GM21515 (cell line): ENCODE measurements around the gene FOXB2.
A peak's percentile ranks its signal among the peaks of the same experiment; 100 is the strongest.
"Not testable (repeated sequence)": the region's sequence is repeated elsewhere in the genome, so short reads cannot be mapped to it uniquely, and the experiment has no call there.

Experiments
- ATAC-seq: cut with Tn5 transposase; IDR thresholded peaks from one replicate; pipeline ENCODE4 v1.9.1; 2021; ENCODE audit not compliant: unreplicated experiment

FOXB2 gene

DNA sequence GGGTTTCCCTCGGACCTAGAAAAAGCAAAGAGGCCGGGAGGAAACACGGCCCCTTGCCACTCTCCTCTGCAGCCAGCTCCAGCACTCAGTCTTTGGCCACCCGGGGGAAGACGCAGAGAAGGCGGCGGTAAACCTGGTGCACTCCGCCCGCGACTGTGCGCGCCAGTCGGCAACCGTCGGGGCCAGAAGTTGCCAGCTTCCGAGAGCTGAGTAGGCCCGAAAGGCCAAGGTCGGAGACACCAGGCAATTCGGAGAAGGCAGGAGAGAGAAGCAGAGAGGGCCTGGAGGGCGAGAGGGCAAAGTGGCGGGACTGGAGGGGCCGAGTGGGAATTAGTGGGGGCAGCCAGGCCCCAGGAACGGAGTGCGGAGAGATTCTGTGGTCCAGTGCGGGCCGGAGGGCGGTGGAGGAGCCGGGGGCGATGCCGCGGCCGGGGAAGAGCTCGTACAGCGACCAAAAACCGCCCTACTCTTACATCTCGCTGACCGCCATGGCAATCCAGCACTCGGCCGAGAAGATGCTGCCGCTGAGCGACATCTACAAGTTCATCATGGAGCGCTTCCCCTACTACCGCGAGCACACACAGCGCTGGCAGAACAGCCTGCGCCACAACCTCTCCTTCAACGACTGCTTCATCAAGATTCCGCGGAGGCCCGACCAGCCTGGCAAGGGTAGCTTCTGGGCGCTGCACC is at the start of gene FOXB2:
TSS of gene FOXB2 (plus strand) at position 420 of the 690 bp plus-strand sequence. CDS start at position 420, 0 bp downstream.
- ATAC-seq: no peak

DNA sequence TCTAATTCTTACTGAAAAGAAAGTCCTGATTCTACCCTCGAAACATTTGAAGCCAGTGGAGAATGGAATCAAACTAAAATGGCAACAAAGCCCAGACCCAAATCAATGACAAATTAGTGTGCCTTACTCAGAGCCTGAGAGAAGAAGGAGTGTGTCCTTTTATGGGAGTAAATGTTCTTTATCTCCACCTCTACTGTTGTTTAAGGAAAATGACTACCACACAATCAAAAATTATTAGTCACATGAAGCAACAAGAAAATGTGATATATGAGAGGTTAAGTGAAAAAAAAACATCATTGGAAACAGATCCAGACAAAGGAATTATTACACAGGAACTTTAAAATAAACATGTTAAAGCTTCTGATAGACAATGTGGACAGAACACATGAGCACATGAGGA is 49.7 kb upstream of the FOXB2 start:
- ATAC-seq: no peak

DNA sequence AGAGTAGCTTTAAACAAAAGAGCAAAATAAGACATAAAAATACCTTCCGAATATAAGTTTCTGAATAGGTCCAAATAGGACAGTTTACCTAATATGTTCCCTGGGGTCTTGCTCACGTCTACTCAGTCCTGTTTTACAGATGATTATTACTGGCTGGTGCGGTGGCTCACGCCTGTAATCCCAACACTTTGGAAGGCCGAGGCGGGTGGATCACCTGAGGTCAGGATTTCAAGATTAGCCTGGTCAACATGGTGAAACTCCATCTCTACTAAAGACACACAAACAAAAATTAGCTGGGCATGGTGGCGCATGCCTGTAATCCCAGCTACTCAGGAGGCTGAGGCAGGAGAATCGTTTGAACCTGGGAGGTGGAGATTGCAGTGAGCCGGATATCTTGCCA is 40.6 kb upstream of the FOXB2 start:
- not testable (repeated sequence) for ATAC-seq

DNA sequence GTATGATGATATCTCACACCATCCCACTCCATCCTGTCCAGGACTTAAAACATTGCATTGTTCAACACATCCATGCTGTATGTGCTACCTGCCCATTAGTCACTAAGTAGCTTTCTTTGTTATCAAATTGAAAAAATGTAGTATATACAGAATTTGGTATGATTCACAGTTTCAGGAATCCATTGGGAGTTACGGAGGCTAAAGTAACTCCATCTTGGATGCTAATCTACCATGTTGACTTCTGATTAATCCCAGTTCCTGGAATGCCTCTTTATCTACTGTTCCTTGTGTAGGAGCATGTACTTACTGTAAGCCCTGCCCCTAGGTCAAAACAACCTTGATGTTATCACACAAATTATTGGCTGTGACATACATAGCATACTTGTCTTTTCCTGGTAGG is 38.9 kb upstream of the FOXB2 start:
- ATAC-seq: no peak

DNA sequence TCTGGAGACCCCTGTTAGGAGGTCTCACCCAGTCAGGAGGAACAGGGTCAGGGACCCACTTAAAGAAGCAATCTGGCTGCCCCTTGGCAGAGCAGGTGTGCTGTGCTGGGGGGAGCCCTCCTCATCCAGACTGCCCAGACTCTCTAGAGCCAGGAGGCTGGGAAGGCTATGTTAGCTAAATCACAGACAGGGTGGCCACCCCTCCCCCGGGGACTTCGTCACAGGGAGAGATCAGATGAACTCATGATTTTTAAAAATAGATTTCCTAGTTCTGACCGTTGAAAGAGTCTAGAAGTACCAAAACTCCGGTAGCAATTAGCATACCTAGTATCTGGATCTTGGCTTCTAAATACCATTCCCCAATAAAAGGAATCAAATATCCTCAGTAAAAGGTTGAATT is 35.0 kb upstream of the FOXB2 start:
- ATAC-seq: no peak

DNA sequence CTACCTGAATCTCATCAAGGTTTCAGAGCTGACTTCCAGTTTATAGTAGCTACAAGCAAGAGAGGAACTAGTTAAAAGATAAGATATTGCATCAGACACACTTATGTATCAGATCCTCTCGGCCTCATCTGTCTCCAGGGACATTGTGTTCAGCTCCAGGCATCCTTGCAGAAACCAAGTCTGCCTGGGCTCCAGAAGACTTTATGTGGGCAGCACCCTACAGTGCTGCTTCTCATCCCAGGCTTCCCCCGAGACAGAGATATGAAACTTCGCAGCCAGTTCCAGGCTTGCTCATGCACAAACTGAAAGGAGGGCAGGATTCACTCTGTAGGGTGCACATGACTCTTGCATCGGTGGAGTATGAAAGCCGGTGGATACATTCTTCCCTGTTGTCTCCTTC is 33.9 kb upstream of the FOXB2 start:
- no peak for ATAC-seq

DNA sequence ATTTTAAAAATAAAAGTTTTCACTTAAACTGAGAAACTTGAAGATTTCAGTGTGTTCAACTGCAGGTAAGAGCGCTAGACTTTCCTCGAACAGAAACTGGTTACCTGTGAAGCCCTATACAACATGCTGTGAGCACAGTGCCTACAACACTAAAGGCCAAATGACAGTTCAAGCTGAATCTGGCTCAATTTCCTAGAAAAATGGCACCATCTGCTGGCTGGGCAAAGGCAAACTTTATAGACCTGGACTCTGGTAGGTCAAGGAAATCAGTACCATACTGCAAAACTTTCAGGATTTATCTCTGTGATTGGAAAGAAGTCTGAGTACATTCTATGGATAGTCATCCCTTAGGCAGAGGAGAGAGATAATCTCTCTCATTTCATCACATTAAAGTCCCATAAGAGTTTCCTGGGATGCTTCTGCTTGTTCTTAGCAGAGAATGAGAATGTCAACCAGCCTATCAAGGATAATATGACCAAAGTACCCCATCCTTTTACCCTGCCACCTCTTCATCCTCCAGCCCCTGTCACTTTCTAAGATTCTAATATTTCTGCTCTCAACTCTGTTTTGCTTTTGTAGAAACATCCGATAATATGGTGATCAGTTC is 31.8 kb upstream of the FOXB2 start:
- no peak for ATAC-seq

DNA sequence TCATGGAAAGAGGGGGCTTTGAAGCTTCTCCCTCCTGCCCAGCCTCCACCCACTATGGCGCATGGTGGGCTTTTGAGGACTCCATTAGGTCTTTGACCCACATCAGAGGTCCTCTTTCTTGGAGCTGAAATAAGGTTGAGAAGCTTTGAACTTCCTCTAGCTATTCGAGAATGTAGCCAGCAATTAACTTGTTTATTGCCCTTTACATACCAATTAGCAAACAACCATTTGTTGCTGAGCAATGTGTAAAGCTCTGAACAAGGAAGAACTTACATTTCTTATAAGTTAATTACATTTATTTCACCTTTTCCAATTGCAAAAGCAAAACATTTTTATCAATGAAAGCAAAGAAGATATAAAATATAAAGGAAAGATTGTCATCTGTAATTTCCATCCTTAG is 30.5 kb upstream of the FOXB2 start:
- no peak for ATAC-seq

DNA sequence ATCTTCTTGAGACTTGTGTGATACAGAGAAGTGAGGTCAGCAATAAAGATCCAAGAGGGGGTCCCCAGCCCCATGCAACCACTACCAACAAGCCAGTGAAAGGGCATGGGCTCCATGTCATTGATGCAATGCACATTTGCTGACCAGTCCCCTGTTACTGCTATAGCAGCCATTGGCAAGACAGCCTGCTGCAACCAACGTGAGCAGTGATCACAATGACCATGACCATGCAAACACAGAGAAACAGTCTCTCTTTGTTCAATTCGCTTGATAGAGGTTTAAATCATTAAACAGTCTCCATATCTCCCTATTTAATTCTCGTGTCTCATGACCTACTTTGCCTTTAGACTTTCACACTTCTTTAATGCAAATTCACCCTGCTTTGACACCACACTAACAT is 30.0 kb upstream of the FOXB2 start:
- ATAC-seq: no peak

DNA sequence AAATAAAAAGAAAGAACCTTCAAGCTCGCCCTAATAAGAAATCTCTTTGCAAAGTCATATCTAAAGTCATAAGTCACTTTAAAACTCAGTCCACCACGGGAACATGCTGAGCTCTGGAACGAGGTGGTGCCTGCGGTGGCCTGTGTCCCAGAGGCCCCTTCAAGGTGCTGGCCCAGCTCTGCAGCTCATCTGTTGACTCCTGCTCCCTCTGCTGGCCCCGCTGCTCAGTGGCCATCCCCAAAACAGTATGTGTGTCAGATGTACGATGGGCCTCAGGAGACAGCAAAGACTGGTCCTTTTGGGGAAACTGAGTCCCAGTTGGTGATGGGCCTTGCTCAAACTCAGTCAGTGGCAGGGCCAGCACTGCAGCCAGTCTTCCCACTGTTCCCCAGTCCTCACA is 22.8 kb upstream of the FOXB2 start:
- no peak for ATAC-seq

DNA sequence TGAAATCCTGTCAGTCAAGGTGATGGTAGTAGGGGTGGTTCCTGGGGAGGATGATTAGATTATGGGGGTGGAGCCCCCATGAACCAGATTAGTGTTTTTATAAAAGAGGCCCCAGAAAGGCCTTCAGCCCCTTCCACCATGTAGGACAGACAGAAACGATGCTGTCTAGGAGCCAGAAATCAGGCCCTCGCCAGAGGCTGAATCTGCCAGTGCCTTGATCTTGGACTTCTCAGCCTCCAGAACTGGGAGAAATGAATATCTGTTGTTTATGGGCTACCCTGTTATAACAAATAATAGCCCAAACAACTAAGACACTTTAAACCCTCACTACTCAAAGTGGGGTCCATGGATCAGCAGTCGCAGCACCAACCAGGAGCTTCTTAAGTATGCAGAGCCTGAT is 20.2 kb upstream of the FOXB2 start:
- ATAC-seq: no peak

DNA sequence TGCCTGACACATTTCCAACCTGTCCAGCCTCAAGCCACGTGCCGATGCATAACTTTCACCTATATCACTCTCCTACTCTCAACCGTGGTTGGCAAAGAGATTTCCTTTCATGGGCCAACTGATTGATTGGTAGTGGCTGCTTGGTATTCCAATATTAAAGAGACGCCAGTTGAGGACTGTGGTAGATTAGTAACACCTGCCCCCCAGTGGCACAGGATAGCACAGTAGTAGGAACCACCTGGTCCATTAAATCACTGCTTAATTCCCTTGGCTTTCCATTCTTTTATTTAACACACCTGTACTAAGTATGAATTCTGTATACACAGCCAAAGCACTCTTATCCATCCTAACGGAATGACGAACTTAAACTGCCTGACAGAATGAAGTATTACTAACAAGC is 19.1 kb upstream of the FOXB2 start:
- no peak for ATAC-seq

DNA sequence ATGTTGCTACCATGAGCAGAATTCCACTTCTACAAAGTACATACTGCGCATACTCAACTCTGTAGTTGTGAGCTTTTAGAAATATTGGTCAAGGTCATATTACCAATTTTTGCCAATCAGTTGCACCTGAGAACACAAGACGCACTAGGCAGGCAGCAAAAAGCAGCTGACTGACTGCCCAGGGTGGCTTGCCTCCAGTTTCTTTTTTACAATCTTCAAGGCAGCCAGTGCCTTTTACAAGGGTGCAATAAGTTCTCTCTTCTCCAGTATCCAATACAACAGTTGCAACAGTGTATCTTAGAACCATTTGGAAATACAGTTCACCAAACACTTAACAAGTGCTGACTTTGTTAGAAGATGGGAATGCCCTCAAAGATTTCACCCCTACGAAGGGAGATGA is 16.1 kb upstream of the FOXB2 start:
- no peak for ATAC-seq

DNA sequence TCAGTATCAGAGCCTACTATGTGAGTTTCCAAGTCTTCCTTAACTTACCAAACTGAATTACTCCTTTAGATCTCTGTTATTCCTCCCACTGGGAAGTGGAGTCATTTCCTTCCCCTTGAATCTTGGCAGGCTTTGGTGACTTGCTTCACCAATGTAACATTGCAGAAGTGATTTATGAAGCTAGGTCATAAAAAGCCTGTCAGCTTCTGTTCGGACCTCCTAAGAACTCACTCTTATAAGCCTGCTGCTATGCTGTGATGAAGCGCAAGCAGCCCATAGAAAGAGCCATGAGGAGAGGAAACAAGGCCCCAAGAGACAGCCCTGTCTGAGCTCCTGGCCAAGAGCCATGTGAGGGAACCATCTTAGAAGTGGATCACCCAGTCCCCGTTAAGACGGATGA is 14.2 kb upstream of the FOXB2 start:
- ATAC-seq: no peak

DNA sequence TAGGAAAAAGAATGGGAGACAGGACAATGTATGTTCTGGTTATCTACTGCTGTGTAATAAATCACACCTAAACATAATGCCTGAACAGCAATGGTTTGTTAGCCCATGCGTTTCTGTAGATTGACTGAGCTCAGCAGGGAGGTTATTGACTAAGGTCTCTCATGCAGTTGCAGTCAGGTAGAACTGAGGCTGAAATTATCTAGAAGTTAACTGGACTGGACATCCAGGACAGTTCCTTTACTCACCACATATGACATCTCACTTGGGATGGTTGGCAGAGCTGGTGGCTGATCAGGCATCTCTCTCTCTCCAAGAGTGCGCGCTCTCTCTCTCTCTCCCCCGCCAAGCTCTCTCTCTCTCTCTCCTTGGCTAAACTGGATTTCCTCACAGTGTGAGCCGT is 8.9 kb upstream of the FOXB2 start:
- ATAC-seq: no peak

DNA sequence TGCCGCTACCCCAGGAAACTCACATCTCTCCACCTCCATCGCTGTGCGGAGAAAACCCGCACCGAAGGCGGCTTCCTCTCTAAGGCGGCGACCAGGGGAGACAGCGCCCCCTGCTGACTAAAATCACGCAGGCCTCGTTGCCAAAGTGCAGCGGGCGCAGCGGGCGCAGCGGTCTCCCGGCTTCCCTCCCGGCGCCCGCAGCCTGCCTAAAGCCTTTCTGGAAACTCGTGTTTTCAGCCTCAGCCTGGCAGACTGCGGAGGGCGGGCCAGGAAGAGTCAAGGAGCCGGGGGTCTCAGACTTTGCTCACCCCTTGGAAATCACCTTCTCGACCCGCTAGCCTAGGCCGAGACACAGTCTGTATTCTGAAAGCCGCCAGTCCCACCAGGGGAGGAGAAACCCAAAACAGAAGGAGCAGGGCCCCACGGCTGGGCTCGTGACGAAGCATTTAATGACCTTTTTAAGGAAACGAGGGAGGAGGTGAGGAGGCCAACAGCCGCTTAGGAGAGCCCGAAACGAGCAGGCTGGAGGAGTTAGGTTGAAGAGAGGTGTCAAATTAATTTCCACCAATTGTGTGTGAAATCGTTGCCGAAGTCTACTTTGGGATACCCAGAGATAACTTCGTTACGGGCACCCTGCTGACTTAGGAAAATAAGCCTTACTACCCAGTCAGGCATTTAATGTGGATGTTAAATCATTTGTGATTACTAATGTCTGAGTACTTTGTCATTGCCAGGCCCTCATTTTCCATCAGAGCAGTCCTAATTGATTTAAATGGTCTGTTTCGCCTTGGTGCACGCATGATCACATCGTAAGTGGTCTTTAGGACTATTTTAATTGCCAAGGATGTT is 7.3 kb upstream of the FOXB2 start:
- peak; percentile 72 for ATAC-seq

DNA sequence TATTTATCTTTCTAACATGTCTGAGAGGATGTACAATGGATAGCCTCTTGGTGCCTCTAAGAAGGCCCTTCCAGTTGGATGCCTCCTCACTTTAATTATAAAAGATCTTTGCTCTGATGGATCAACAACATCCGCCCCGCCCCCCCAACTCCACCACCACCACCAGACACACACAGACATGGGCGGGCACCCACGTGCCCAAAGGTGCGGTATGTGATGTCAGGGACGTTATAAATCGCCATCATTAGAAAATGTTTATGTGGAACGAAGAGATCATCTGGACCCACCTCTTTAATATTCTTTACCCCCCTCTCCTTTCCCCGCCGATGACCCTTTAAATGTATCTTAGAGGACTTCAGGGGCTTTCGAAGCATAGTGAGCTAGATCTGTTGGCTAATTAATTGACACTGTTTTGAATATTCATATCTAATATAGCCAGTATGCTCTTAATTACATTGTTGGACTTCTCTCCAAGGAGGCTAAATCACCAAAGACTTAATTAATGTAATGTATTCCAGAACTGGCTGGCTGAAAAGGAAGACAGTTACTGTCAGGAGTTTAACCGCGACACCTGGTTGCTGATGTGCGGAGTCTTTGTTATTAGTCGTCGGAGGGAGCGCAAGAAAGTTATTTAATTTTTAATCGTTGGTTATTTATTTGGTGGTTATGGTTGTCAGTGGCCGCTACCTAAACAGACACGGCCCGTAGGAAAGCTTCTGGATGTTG is 6.1 kb upstream of the FOXB2 start:
- no peak for ATAC-seq

DNA sequence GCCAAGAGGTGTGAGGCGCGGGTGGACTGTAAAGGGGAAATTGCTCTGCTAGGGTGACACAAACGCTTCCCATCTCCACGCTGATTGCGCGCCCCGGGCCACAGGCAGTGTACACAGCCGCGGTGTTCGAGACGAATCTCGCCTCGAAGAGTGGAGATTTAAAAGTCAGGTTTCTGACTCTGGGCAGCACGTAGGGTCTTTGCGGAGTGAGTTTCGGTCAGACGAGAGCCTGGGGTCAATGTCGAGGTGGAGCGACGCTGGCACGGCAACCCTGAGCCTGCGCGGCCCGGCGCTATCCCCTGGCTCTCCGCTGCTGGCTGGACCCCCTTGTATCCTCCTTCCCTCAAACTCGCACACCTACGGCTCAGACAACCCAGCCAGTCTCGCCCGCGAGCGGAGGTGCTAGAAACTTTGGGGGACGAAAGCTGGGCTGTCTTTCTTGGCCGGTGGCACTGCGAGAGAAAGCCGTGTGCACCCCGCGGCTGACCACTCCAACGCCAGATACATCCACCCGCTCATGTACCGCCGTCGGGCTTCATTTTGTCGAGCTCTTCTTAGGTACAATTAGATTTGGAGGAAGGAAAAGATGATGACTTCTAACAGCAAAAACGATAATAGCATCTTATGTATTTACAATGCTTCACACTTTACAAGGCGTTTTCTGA is 5.4 kb upstream of the FOXB2 start:
- no peak for ATAC-seq

DNA sequence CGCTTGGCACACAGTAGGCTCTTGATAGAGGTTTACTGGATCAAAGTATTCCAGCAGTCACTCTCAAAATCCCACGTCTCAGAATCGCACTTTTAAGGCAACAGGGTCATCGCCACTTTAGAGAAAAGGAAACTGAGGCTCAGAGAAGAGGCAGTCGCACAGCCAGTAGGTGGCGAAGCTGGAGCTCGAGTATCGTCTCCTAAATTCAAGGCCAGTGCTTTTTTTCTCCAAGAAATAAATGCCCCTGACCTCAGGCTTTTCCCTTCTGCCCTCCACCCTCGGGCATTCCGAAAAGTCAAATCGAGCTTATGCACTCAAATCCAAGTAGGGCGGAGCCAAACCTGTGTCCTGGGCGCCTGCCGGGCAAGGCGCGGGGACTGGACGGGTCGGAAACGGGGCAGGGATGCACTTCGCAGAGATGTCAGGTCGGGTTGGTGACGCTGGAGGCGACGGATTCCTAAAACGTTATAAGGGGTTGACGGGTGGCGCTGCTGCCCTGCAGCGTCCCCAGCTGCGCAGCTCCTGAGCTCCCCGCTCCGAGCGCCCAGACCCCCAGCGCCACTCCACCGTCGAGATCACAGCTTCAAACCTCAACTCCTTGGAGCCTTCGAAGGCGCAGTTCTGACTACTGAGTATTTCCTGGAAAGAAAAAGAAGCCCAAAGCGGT is 4.7 kb upstream of the FOXB2 start:
- ATAC-seq: no peak

DNA sequence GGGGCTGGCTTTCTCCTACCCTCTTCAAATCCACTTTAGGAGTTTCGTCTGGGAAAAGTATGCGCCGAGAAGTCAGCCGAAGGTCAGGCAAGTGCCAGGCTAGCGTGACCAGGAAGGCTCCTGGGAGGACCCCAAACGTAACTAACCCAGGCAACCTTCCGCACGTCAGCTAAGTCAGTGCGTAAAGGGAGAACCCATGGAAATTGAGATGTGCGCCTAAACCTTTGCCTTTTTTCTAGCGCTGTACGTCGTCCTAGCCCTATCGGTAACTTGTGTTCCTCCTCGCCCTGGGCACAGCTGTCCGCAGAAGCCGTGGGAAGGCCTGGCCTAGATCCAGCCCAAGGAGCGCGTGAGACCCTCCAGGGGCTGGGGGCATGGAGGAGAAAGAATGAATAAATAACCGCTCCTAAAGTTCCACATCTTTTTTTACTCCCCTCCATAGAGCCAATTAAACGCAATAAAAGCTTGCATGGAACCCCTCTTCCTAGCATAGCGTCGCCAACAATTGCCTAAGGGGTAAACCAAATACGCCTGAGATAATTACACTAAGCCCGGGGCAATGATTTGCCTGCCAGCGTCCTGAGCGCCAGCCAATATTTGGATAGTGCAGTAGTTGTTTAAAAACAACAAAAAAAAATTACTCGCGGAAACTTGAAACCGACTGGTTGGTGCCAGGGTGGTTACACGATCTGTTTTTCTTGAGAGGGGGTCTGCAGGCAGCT is 4.0 kb upstream of the FOXB2 start:
- ATAC-seq: no peak
